Measurements from ENCODE around the gene PCDHA12.
"Not testable (repeated sequence)": the region's sequence is repeated elsewhere in the genome, so short reads cannot be mapped to it uniquely, and the experiment has no call there.

The PCDHA12 gene, protein sequence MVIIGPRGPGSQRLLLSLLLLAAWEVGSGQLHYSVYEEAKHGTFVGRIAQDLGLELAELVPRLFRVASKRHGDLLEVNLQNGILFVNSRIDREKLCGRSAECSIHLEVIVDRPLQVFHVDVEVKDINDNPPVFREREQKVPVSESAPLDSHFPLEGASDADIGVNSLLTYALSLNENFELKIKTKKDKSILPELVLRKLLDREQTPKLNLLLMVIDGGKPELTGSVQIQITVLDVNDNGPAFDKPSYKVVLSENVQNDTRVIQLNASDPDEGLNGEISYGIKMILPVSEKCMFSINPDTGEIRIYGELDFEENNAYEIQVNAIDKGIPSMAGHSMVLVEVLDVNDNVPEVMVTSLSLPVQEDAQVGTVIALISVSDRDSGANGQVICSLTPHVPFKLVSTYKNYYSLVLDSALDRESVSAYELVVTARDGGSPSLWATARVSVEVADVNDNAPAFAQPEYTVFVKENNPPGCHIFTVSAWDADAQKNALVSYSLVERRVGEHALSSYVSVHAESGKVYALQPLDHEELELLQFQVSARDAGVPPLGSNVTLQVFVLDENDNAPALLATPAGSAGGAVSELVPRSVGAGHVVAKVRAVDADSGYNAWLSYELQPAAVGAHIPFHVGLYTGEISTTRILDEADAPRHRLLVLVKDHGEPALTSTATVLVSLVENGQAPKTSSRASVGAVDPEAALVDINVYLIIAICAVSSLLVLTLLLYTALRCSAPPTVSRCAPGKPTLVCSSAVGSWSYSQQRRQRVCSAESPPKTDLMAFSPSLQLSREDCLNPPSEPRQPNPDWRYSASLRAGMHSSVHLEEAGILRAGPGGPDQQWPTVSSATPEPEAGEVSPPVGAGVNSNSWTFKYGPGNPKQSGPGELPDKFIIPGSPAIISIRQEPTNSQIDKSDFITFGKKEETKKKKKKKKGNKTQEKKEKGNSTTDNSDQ

DNA sequence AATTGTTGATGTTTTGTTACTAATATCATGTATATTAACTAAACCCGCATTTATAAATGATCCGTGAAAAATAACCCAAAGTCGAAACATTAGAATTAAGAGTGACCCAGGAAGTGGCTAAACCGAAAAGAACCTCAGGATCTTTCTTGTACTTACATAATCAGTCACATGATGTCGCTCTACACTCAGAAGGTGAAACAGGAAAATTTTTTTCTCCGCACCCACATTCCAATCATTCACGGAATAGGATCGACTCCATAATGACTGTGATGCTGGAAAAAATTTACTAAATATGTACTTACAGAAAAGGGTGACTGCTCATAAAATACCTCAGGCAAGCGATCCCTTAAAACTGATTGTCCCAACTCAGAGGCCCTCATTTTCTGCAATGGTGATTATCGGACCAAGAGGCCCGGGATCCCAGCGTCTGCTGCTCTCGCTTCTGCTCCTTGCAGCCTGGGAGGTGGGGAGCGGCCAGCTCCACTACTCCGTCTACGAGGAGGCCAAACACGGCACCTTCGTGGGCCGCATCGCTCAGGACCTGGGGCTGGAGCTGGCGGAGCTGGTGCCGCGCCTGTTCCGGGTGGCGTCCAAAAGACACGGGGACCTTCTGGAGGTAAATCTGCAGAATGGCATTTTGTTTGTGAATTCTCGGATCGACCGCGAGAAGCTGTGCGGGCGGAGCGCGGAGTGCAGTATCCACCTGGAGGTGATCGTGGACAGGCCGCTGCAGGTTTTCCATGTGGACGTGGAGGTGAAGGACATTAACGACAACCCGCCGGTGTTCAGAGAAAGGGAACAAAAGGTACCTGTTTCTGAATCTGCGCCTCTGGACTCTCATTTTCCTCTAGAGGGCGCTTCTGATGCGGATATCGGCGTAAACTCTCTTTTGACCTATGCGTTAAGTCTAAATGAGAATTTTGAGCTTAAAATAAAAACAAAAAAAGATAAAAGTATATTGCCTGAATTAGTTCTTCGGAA lies at the start of gene PCDHA12:
Gene PCDHA12, plus strand, starts transcription at position 224 of the 981 bp plus-strand sequence. Its CDS starts 165 bp downstream, at position 389.
- no peak for DNase-seq

DNA sequence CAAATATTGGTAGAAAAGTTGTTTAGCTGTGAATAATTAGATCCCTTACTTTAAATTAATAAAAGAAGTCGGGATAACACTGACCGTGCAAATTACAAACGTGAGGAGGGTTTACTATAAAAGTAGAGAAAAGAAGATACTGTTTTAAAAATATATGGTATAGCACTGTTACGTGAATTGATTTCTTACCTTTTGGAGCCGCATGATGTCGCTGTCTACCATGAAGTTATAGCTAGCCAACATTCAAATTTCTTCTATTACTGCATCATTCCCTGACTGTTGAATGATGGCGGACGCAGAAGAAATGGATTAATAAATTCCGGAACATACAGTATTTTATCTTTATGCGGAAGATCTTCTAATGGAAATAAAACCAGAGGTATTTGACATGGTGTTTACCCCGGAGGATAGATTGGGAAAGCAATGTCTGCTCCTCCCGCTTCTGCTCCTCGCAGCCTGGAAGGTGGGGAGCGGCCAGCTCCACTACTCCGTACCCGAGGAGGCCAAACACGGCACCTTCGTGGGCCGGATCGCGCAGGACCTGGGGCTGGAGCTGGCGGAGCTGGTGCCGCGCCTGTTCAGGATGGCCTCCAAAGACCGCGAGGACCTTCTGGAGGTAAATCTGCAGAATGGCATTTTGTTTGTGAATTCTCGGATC lies 47.3 kb upstream of the PCDHA12 start, which contains the start of gene PCDHA6:
Gene PCDHA6, plus strand, starts transcription at position 257 of the 658 bp plus-strand sequence. Its CDS starts 132 bp downstream, at position 389.
- no peak for DNase-seq

DNA sequence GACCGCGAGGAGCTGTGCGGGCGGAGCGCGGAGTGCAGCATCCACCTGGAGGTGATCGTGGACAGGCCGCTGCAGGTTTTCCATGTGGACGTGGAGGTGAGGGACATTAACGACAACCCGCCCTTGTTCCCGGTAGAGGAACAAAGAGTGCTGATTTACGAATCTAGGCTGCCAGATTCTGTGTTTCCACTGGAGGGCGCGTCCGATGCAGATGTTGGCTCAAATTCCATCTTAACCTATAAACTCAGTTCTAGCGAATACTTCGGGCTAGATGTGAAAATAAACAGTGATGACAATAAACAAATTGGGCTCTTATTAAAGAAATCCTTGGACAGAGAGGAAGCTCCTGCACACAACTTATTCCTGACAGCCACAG lies 46.8 kb upstream of the PCDHA12 start:
- no peak for DNase-seq

DNA sequence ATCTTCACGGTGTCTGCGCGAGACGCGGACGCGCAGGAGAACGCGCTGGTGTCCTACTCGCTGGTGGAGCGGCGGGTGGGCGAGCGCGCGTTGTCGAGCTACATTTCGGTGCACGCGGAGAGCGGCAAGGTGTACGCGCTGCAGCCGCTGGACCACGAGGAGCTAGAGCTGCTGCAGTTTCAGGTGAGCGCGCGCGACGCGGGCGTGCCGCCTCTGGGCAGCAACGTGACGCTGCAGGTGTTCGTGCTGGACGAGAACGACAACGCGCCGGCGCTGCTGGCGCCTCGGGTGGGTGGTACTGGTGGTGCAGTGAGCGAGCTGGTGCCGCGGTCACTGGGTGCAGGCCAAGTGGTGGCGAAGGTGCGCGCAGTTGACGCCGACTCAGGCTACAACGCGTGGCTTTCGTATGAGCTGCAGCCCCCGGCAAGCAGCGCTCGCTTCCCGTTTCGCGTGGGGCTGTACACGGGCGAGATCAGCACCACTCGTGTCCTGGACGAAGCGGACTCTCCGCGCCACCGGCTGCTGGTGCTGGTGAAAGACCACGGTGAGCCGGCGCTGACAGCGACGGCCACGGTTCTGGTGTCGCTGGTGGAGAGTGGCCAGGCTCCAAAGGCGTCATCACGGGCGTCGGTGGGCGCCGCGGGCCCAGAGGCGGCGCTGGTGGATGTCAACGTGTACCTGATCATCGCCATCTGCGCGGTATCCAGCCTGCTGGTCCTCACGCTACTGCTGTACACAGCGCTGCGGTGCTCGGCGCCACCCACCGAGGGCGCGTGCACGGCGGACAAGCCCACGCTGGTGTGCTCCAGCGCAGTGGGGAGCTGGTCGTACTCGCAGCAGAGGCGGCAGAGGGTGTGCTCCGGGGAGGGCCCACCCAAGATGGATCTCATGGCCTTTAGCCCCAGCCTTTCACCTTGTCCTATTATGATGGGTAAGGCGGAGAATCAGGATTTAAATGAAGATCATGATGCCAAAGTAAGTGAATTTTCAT lies 45.3 kb upstream of the PCDHA12 start:
- DNase-seq = not testable (repeated sequence)

DNA sequence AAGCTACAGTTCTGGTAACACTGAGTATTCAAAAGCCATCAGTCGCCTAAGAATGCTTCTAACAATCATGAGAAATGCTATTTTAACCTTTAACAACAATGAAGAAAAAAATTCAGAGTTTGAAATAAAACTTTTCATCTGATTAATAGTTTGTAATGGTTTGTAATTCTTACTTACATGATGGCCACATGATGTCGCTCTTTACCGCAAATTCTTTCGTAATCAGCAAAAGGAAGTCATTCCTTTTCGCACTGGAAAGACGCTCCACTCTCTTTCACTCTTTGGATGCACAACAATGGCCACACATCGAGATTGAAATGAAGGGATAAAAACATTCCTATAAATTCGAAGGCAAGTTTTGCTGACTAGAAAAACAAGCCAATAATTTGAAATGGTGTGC lies 41.1 kb upstream of the PCDHA12 start, which contains the start of gene PCDHA7:
Gene PCDHA7, plus strand, starts transcription at position 277 of the 400 bp plus-strand sequence. Its CDS starts 115 bp downstream, at position 392.
- DNase-seq = no peak

DNA sequence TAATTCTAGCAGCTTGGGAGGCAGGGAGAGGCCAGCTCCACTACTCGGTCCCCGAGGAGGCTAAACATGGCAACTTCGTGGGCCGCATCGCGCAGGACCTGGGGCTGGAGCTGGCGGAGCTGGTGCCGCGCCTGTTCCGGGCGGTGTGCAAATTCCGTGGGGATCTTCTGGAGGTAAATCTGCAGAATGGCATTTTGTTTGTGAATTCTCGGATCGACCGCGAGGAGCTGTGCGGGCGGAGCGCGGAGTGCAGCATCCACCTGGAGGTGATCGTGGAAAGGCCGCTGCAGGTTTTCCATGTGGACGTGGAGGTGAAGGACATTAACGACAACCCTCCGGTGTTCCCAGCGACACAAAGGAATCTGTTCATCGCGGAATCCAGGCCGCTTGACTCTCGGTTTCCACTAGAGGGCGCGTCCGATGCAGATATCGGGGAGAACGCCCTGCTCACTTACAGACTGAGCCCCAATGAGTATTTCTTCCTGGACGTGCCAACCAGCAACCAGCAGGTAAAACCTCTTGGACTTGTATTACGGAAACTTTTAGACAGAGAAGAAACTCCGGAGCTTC lies 40.6 kb upstream of the PCDHA12 start:
- not testable (repeated sequence) for DNase-seq

DNA sequence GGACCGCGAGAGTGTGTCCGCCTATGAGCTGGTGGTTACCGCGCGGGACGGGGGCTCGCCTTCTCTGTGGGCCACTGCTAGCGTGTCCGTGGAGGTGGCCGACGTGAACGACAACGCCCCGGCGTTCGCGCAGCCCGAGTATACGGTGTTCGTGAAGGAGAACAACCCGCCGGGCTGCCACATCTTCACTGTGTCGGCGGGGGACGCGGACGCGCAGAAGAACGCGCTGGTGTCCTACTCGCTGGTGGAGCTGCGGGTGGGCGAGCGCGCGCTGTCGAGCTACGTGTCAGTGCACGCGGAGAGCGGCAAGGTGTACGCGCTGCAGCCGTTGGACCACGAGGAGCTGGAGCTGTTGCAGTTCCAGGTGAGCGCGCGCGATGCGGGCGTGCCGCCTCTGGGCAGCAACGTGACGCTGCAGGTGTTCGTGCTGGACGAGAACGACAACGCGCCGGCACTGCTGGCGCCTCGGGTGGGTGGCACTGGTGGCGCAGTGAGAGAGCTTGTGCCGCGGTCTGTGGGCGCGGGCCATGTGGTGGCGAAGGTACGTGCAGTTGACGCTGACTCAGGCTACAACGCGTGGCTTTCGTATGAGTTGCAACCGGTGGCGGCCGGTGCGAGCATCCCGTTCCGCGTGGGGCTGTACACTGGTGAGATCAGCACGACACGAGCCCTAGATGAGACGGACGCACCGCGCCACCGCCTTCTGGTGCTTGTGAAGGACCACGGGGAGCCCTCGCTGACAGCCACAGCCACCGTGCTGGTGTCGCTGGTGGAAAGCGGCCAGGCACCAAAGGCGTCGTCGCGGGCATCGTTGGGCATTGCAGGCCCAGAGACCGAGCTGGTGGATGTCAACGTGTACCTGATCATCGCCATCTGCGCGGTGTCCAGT lies 39.2 kb upstream of the PCDHA12 start:
- DNase-seq = no peak

DNA sequence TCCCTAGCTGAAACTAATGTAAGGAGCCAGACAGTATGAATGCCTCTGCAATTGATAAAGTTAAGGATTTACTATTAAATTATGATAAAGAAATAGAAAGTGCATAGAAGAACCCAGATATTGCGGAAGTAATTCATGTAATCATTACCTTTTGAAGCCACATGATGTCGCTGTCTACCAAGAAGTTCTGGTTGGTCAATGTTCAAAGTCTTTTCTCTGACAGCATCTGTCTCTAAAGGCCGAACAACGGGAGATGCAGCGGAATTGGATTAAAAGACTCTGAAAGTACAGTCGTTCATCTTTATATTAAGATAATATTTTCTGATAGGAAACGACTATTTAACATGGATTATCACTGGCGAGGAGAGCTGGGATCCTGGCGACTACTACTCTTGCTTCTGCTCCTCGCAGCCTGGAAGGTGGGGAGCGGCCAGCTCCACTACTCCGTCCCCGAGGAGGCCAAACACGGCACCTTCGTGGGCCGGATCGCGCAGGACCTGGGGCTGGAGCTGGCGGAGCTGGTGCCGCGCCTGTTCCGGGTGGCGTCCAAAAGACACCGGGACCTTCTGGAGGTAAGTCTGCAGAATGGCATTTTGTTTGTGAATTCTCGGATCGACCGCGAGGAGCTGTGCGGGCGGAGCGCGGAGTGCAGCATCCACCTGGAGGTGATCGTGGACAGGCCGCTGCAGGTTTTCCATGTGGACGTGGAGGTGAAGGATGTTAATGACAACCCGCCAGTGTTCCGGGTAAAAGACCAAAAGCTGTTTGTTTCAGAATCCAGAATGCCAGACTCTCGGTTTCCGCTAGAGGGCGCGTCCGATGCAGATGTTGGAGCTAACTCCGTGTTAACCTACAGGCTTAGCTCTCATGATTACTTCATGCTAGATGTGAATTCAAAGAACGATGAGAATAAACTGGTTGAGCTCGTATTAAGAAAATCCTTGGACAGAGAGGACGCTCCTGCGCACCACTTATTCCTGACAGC lies 33.8 kb upstream of the PCDHA12 start, which contains the start of gene PCDHA8:
Gene PCDHA8, plus strand, starts transcription at position 210 of the 985 bp plus-strand sequence. Its CDS starts 135 bp downstream, at position 345.
- DNase-seq = peak; percentile 79

DNA sequence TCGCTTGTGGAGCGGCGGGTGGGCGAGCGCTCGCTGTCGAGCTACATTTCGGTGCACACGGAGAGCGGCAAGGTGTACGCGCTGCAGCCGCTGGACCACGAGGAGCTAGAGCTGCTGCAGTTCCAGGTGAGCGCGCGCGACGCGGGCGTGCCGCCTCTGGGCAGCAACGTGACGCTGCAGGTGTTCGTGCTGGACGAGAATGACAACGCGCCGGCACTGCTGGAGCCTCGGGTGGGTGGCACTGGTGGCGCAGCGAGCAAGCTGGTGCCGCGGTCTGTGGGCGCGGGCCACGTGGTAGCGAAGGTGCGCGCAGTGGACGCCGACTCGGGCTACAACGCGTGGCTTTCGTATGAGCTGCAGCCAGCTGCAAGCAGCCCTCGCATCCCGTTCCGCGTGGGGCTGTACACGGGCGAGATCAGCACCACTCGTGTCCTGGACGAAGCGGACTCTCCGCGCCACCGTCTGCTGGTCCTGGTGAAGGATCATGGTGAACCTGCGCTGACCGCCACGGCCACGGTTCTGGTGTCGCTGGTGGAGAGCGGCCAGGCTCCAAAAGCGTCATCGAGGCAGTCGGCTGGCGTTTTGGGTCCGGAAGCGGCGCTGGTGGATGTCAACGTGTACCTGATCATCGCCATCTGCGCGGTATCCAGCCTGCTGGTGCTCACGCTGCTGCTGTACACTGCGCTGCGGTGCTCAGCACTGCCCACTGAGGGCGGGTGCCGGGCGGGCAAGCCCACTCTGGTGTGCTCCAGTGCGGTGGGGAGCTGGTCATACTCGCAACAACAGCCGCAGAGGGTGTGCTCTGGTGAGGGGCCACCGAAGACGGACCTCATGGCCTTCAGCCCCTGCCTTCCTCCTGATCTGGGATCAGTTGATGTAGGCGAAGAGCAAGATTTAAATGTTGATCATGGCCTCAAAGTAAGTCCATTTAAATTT lies 32.0 kb upstream of the PCDHA12 start:
- no peak for DNase-seq

DNA sequence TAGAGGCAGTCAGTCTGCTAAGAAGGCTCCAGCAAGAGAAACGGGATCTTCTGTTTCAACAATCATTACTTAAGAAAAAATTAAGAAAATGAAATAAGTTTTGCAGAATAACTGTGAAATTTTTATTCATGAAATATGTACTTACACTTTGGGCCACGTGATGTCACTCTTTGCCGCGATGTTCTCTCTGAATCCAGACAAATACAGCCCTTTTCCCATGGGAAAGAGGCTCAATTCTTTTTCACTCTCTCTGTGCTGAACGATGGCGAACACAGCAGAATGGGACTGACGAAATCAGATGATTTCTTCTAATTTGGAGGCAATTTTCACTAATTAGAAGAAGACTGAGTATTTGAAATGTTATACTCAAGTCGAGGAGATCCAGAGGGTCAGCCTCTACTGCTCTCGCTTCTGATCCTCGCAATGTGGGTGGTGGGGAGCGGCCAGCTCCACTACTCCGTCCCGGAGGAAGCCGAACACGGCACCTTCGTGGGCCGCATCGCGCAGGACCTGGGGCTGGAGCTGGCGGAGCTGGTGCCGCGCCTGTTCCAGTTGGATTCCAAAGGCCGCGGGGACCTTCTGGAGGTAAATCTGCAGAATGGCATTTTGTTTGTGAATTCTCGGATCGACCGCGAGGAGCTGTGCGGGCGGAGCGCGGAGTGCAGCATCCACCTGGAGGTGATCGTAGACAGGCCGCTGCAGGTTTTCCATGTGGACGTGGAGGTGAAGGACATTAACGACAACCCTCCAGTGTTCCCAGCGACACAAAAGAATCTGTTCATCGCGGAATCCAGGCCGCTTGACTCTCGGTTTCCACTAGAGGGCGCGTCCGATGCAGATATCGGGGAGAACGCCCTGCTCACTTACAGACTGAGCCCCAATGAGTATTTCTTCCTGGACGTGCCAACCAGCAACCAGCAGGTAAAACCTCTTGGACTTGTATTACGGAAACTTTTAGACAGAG lies 26.7 kb upstream of the PCDHA12 start, which contains the start of gene PCDHA9:
Gene PCDHA9, plus strand, starts transcription at position 244 of the 964 bp plus-strand sequence. Its CDS starts 114 bp downstream, at position 358.
- DNase-seq = not testable (repeated sequence)

DNA sequence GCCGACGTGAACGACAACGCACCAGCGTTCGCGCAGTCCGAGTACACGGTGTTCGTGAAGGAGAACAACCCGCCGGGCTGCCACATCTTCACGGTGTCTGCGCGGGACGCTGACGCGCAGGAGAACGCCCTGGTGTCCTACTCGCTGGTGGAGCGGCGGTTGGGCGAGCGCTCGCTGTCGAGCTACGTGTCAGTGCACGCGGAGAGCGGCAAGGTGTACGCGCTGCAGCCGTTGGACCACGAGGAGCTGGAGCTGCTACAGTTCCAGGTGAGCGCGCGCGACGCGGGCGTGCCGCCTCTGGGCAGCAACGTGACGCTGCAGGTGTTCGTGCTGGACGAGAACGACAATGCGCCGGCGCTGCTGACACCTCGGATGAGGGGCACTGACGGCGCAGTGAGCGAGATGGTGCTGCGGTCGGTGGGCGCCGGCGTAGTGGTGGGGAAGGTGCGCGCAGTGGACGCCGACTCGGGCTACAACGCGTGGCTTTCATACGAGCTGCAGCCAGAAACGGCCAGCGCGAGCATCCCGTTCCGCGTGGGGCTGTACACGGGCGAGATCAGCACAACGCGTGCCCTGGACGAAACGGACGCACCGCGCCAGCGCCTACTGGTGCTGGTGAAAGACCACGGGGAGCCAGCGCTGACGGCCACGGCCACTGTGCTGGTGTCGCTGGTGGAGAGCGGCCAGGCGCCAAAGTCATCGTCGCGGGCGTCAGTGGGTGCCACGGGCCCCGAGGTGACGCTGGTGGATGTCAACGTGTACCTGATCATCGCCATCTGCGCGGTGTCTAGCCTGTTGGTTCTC lies 25.1 kb upstream of the PCDHA12 start:
- not testable (repeated sequence) for DNase-seq

DNA sequence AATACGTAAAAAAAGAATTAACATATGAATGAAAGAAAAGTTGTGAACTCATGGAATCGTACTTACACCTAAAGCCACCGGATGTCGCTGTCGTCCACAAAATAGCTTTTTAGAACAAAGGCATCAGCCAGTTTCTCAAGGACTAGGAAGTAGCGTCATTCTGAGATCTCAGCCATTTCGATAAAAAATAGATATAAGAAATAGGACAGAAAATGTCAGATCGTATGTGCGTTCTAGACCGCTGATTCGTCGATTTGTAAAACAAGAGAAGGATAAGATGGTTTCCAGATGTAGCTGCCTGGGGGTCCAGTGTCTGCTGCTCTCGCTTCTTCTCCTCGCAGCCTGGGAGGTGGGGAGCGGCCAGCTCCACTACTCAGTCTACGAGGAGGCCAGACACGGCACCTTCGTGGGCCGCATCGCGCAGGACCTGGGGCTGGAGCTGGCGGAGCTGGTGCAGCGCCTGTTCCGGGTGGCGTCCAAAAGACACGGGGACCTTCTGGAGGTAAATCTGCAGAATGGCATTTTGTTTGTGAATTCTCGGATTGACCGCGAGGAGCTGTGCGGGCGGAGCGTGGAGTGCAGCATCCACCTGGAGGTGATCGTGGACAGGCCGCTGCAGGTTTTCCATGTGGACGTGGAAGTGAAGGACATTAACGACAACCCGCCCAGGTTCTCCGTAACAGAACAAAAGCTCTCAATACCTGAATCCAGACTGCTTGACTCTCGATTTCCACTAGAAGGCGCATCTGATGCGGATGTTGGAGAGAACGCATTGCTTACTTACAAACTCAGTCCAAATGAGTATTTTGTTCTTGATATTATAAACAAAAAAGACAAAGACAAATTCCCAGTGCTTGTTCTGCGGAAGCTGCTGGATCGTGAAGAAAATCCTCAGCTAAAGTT lies 19.1 kb upstream of the PCDHA12 start, which contains the start of gene PCDHA10:
Gene PCDHA10, plus strand, starts transcription at position 126 of the 903 bp plus-strand sequence. Its CDS starts 152 bp downstream, at position 278.
- no peak for DNase-seq
